Body of pancreas (tissue), 4 donors: ENCODE measurements around the gene C19orf18. TPM values are rescaled to one million over a fixed set of nuclear protein-coding genes. Genes with fewer than 3 reads are reported as not detected.

ENCODE experiments used
- ATAC-seq: fragments of 150-250 bp; one replicate; pipeline ENCODE4 v1.9.1; 2016
- DNase-seq, 4 donors: peaks; one replicate each; pipeline ENCODE4 v3.0.0-alpha.2; 2019
- H3K27ac ChIP-seq, 4 donors: fragments of 200-600 bp; sonication (generic); 1 replicate in 3 of 4; 2 replicates in 1 of 4; pipeline versions ENCODE4 v1.5.1 to v1.6.1; 2016 to 2019; ENCODE audit warnings: mild to moderate bottlenecking in 1 of 4, mixed read lengths in 1 of 4, moderate library complexity in 1 of 4
- H3K27me3 ChIP-seq, 2 donors: fragments of 200-600 bp; sonication (generic); one replicate each; pipeline ENCODE4 v1.6.0; 2016; ENCODE audit warnings: mild to moderate bottlenecking in 1 of 2
- H3K36me3 ChIP-seq, 2 donors: fragments of 200-600 bp; sonication (generic); replicated peaks in 1 of 2; 2 replicates each; pipeline ENCODE4 v1.5.1; 2016; ENCODE audit warnings: low read depth in 2 of 2; ENCODE audit not compliant: insufficient read depth in 1 of 2
- H3K4me1 ChIP-seq: fragments of 200-600 bp; sonication (generic); one replicate; pipeline ENCODE4 v1.6.0; 2016
- H3K4me3 ChIP-seq, 2 donors: fragments of 200-600 bp; sonication (generic); 1 replicate in 1 of 2; 2 replicates in 1 of 2; pipeline ENCODE4 v1.5.1; 2016 to 2019
- H3K9me3 ChIP-seq, 3 donors: fragments of 200-600 bp; sonication (generic); 1 replicate in 2 of 3; 2 replicates in 1 of 3; pipeline ENCODE4 v1.5.1; 2016
- CTCF ChIP-seq, 7 experiments: fragments of 450-650 bp in 4 of 7; fragments of 200-600 bp in 3 of 7; sonication (generic) in 3 of 7; IDR thresholded peaks; one replicate each; pipeline ENCODE4 v1.5.1; 2016 to 2019; ENCODE audit warnings: antibody characterized with exemption in 7 of 7
- POLR2A ChIP-seq, 3 donors: fragments of 450-650 bp; IDR thresholded peaks; one replicate each; pipeline ENCODE4 v1.6.1; 2016; ENCODE audit warnings: antibody characterized with exemption in 3 of 3, mild to moderate bottlenecking in 2 of 3
- WGBS, 2 donors: methylation state at CpG; one replicate each; pipeline ENCODE4 v1.1.5; 2017; 5-methylcytosine and 5-hydroxymethylcytosine counted together
- intact Hi-C: fragments of 100-400 bp; cut with DNase I; formaldehyde crosslinking; loops from one replicate; pipeline ENCODE4 v1.15.1; 2023
- total RNA-seq, 2 donors: library from RNA; depleted of rRNA; stranded (reverse); fragments of >200 nt; gene quantifications; one replicate each; pipeline ENCODE4 v1.1.0, GENCODE V29; 2016

Gene C19orf18
- total RNA-seq, 2 donors from 2014 or later: 1.3 TPM; not detected in 1

- Histone ChIP-seq H3K4me1 (peaks cover 3% of the 10 kb centered on the region), H3K9me3 (peaks cover 0 to 62% (median 5%) of the 10 kb centered on the region in 3 donors), H3K36me3 (peaks cover 0 to 14% of the 10 kb centered on the region in 2 donors), H3K27ac (no peak overlapping the region), H3K27me3 (no peaks in the 10 kb centered on the region), H3K4me3 (no peak overlapping the region)
- ATAC-seq (no peak), DNase-seq (no peak)
- intact Hi-C loops: no loop called here
- WGBS, 2 donors: 98 to 100% methylated on average over 3 of the region's 3 CpGs
- TF ChIP-seq CTCF (IDR thresholded peaks at IDR 0.05): no peak
- no peak for TF ChIP-seq POLR2A (IDR thresholded peaks at IDR 0.05)
These were observed 32.7 kb downstream of the C19orf18 start for GRCh38 chr19:57941593-57941992.

- H3K27ac ChIP-seq: no peak overlapping the region
- peaks cover 7% of the 10 kb centered on the region for H3K4me1 ChIP-seq
- 81 to 82% methylated on average over 12 of the region's 12 CpGs for WGBS, 2 donors
- no peaks in the 10 kb centered on the region for H3K27me3 ChIP-seq
- DNase-seq: no peak
- H3K36me3 ChIP-seq: no peaks in the 10 kb centered on the region
- intact Hi-C loops: no loop called here
- TF ChIP-seq POLR2A (IDR thresholded peaks at IDR 0.05): no peak
- no peak for TF ChIP-seq CTCF (IDR thresholded peaks at IDR 0.05)
- peaks cover 0 to 32% (median 0%) of the 10 kb centered on the region in 3 donors for H3K9me3 ChIP-seq
- no peak for ATAC-seq
- no peak overlapping the region for H3K4me3 ChIP-seq
These were observed 38.6 kb downstream of the C19orf18 start for GRCh38 chr19:57935731-57936130.

GRCh38 chr19:57934820-57935665 is 39.3 kb downstream of the C19orf18 start, which contains the start of gene ZNF418:
Gene ZNF418, minus strand, starts transcription at chr19:57935402. Its CDS starts 1,580 bp downstream, at chr19:57933822.
- H3K27me3 ChIP-seq: no peaks in the 10 kb centered on the region
- intact Hi-C loops: no loop called here
- H3K4me1 ChIP-seq: peaks cover 7% of the 10 kb centered on the region
- H3K4me3 ChIP-seq: peak within 1 kb of the TSS; percentile 25 to 58
- peak in 1 of 3 donors; percentile 27 for TF ChIP-seq POLR2A (IDR thresholded peaks at IDR 0.05)
- TF ChIP-seq CTCF (IDR thresholded peaks at IDR 0.05): no peak
- H3K36me3 ChIP-seq: no peaks in the 10 kb centered on the region
- WGBS, 2 donors: 2 to 3% methylated on average over 12 to 54 of the region's 54 CpGs
- H3K27ac ChIP-seq: peak within 1 kb of the TSS in 3 of 4 donors; percentile 69 to 81 (median 74)
- peaks cover 0 to 32% (median 0%) of the 10 kb centered on the region in 3 donors for H3K9me3 ChIP-seq
- peak; percentile 96 for ATAC-seq
- peak; percentile 61 to 80 (median 63) for DNase-seq

GRCh38 chr19:57927587-57927986 is 46.7 kb downstream of the C19orf18 start:
- no peaks in the 10 kb centered on the region for H3K4me1 ChIP-seq
- WGBS, 2 donors: 98 to 100% methylated on average over 4 of the region's 4 CpGs
- no peak for DNase-seq
- H3K4me3 ChIP-seq: no peak overlapping the region
- H3K27me3 ChIP-seq: no peaks in the 10 kb centered on the region
- ATAC-seq: no peak
- peaks cover 0 to 59% (median 0%) of the 10 kb centered on the region in 3 donors for H3K9me3 ChIP-seq
- intact Hi-C loops: no loop called here
- TF ChIP-seq CTCF (IDR thresholded peaks at IDR 0.05) (no peak), POLR2A (IDR thresholded peaks at IDR 0.05) (no peak)
- no peak overlapping the region for H3K27ac ChIP-seq
- H3K36me3 ChIP-seq: peaks cover 0 to 6% of the 10 kb centered on the region in 2 donors
